Endometrial microvascular endothelial cells (primary cell): ENCODE data around the gene B4GALT2. TPM values are rescaled to one million over a fixed set of nuclear protein-coding genes. Genes with fewer than 3 reads are reported as not detected.

Experiments used
- in situ Hi-C: cut with HindIII; loops from 2 replicates; pipeline ENCODE4 v1.10.0; 2017; ENCODE audit warnings: low sequenced_read_pairs, low pct_unique_long_range_greater_than_20kb; ENCODE audit errors: inconsistent ontology term
- total RNA-seq: library from RNA; depleted of rRNA; stranded (reverse); fragments of >200 nt; gene quantifications from one replicate; pipeline ENCODE4 v1.2.3, GENCODE V29; 2015; ENCODE audit errors: inconsistent ontology term

Gene B4GALT2
- total RNA-seq, 1 donor from 2014 or later: 115 TPM

- in situ Hi-C loops: no loop called here
Observed at GRCh38 chr1:43994071-43994470, 15.1 kb downstream of the B4GALT2 start.

- in situ Hi-C loops: no loop called here
Observed at GRCh38 chr1:43994794-43995790, 16.1 kb downstream of the B4GALT2 start.

GRCh38 chr1:43995984-43996732, 17.1 kb downstream of the B4GALT2 start:
- in situ Hi-C loops: no loop called here

- in situ Hi-C loops: no loop called here
Observed at GRCh38 chr1:43996733-43997115, 17.7 kb downstream of the B4GALT2 start.

DNA sequence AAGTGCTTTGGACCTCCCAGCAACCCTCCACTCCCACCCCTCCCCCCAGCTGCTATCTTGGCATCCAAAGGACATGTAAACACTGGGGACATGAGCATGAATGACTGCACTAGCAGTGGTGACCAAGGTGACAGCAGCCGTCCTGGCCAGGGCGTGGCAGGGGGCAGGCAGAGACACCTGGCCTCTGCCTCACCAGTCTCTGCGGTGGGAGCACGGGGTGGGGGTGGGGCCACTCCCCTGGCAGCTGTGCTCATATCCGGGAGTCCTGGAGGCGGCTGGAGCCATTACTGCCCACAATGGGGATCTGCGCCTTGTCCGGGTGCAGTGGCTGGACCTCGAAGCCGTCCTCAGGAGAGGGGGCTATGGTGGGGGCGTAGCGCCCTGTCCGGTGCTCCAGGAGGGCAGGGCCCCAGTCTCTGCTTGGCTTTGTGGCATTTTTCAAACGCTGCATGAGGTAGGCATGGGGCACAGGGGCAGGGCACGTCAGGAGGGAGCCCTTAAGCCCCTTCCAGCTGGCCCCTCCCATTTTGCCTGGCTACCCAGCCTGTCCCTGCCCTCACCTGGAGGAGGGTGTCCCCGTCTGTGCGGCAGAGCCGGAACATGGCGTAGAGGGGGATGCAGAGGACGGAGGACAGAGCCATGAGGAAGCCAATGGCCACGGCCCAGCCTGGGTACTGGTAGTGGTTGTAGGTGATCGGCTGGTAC, 18.4 kb downstream of the B4GALT2 start:
- in situ Hi-C loops: no loop called here

- in situ Hi-C loops: no loop called here
Observed at GRCh38 chr1:43998000-43998378, 19.0 kb downstream of the B4GALT2 start.

GRCh38 chr1:43999455-43999854, 20.4 kb downstream of the B4GALT2 start:
- in situ Hi-C loops: no loop called here

GRCh38 chr1:44000122-44000665, 21.2 kb downstream of the B4GALT2 start:
- in situ Hi-C loops: no loop called here

DNA sequence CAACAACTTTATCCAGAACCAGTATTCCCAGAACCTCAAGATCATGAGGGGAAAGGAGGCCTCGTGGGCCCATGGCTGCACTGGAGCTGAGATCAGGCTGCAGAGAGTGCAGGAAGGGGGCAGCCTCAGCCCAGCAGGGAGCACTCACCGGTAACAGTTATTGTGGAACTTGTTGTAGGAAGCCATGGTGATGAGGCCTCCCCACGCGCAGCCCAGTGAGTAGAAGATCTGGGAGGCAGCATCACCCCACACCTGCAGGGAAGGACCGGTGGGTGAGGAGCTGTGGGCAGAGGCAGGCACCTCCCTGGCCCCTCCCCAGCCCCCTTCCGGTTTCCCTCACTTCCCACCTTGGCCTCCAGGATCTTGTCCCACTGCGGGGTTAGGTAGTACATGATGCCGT, 23.2 kb downstream of the B4GALT2 start:
- in situ Hi-C loops: no loop called here

DNA sequence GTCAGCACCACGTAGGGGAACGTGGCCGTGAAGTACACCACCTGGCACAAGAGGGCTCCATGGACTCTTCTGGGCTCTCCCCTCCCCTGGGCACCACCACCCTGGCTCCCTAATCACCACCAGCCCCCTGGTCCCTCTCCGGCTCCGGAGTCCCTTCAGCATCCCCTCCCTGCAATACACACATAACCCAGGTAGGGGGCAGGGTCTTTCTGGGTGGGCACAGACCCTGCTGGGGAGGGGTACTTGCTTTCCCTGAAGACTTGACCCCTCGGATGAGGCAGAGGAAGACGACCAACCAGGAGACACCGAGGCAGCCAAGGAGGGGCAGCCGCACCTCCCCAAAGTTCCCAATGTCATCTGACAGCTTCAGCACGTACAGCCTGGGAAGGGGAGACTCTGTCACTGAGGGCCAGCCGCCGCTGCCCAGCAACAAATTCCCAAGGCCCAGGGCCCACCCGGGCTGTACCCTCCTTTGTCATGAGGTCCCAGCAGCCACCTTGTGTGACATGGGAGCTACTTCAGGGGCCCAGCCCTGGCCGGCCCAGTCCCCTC, 23.7 kb downstream of the B4GALT2 start:
- in situ Hi-C loops: no loop called here

- in situ Hi-C loops: no loop called here
Observed at GRCh38 chr1:44008259-44008658, 29.2 kb downstream of the B4GALT2 start.

DNA sequence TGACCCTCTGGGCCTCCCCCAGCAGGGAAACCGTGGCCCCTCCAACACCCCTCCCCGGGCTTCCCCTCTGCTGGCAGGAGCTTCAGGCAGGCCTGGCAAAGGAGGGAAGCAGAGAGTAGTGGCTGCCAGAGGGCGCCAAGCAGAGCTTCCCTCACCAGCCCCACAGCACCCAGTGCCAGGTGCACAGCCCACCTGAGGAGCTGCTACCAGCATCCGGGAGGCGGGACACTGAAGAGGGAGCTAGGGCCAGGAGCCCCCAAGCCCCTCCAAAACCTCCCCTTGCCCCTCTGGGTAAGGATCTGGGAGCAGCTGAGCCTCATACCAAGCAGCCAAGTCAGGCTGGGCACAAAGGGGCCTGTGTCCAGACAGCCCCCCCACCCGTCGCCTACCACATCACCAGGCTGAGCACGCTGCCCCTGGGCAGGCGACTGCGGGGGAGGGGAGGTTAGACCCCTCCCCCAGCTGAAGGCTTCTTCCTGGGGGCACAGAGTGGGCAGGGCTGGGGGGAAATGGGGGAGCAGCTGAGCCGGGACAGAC, 32.0 kb downstream of the B4GALT2 start:
- in situ Hi-C loops: no loop called here

DNA sequence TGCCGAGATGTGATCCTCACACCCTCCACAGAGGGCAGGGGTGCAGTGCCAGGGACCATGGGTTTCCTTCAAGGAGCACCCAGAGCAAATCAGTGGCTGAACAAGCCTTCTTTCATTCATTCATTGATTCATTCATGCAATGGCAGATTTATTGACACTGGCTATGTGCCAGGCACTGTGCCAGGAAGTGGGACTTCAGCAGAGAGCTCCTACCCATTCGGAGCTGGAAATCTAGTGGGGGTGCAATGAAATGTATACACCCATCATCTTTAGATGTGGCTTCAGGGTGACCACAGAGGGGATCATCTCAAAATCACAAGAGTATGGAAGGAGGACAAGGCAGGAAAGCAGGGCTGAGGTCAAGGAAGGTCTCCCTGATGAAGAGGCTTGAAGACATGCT, 33.4 kb downstream of the B4GALT2 start:
- in situ Hi-C loops: no loop called here

- in situ Hi-C loops: no loop called here
Observed at GRCh38 chr1:44012941-44013609, 34.1 kb downstream of the B4GALT2 start.

- in situ Hi-C loops: no loop called here
Observed at GRCh38 chr1:44013949-44014348, 34.9 kb downstream of the B4GALT2 start.

- in situ Hi-C loops: no loop called here
Observed at GRCh38 chr1:44014365-44015104, 35.5 kb downstream of the B4GALT2 start.

GRCh38 chr1:44015206-44015605, 36.2 kb downstream of the B4GALT2 start:
- in situ Hi-C loops: no loop called here
